Endothelial cell of umbilical vein (primary cell): ENCODE data around the gene PROZ. TPM values are rescaled to one million over a fixed set of nuclear protein-coding genes. Genes with fewer than 3 reads are reported as not detected.

Source experiments
- BruUV-seq: library from RNA; stranded (reverse); fragments of 400-500 nt; replicated peaks from 2 replicates; lab custom pipeline; 2021; lab: Mats Ljungman, UMichigan
- CTCF ChIA-PET: fragments of 300-600, 350-600 bp; sonication (Branson Sonifier 250); formaldehyde crosslinking; loops from one replicate; lab custom pipeline; 2021; ENCODE audit warnings: antibody characterized with exemption, inconsistent platforms; lab: Charles Lee
- POLR2A ChIA-PET: fragments of 300-600, 350-600 bp; sonication (Branson Sonifier 250); formaldehyde crosslinking; loops from one replicate; lab custom pipeline; 2021; ENCODE audit warnings: antibody characterized with exemption, inconsistent platforms; lab: Charles Lee
- DNase-seq: peaks from one replicate; pipeline ENCODE4 v3.0.0-alpha.2; 2011; ENCODE audit warnings: low read depth, low spot score
- FAIRE-seq: peaks from 2 replicates; lab custom pipeline; 2011; peaks lifted over from hg19 to GRCh38; lab: Jason Lieb, UNC
- H2AFZ ChIP-seq: 2 replicates; pipeline ENCODE4 v1.6.0; 2012; ENCODE audit warnings: low read depth, low read length, control low read depth, inconsistent platforms
- H3K27ac ChIP-seq: 2 replicates; pipeline ENCODE4 v1.5.1; 2011; ENCODE audit warnings: low read depth, mild to moderate bottlenecking, control low read depth, low read length, moderate library complexity; ENCODE audit not compliant: insufficient read depth
- H3K27me3 ChIP-seq, 2 experiments: 2 replicates each; pipeline versions ENCODE4 v1.6.0 to v1.6.1; 2011; ENCODE audit warnings: low read length in 2 of 2, mixed read lengths in 1 of 2; ENCODE audit not compliant: control insufficient read depth in 2 of 2, insufficient read depth in 2 of 2
- H3K36me3 ChIP-seq, 2 experiments: 2 replicates in 1 of 2; 3 replicates in 1 of 2; pipeline ENCODE4 v1.5.1; 2011; ENCODE audit warnings: low read length in 2 of 2, mild to moderate bottlenecking in 1 of 2, moderate library complexity in 1 of 2; ENCODE audit not compliant: control insufficient read depth in 2 of 2, insufficient read depth in 2 of 2; ENCODE audit errors: extremely low read depth in 1 of 2
- H3K4me1 ChIP-seq: 3 replicates; pipeline ENCODE4 v1.5.1; 2011; ENCODE audit warnings: mild to moderate bottlenecking, low read length; ENCODE audit not compliant: control insufficient read depth, insufficient read depth; ENCODE audit errors: extremely low read depth
- H3K4me2 ChIP-seq: 2 replicates; pipeline ENCODE4 v1.6.1; 2011; ENCODE audit warnings: low read length, control low read depth, mixed read lengths; ENCODE audit not compliant: insufficient read depth
- H3K4me3 ChIP-seq, 3 experiments: fragments of 200-600 bp in 1 of 3; sonication (generic), shearing (Covaris generic) in 1 of 3; replicated peaks in 1 of 3; 2 replicates each; pipeline ENCODE4 v1.5.1; 2011 to 2016; ENCODE audit warnings: control low read depth in 3 of 3, low read length in 3 of 3, mild to moderate bottlenecking in 2 of 3, inconsistent platforms in 1 of 3, low read depth in 1 of 3, moderate library complexity in 1 of 3; ENCODE audit not compliant: insufficient read depth in 1 of 3
- H3K79me2 ChIP-seq: 2 replicates; pipeline ENCODE4 v1.6.0; 2012; ENCODE audit warnings: low read length, inconsistent platforms; ENCODE audit not compliant: control insufficient read depth, insufficient read depth
- H3K9ac ChIP-seq: replicated peaks from 2 replicates; pipeline ENCODE3; 2011; ENCODE audit warnings: low read length, control low read depth; ENCODE audit not compliant: insufficient read depth; ENCODE audit errors: extremely low read depth
- H3K9me1 ChIP-seq: replicated peaks from 3 replicates; pipeline ENCODE4 v1.6.0; 2011; ENCODE audit warnings: mild to moderate bottlenecking, low read length; ENCODE audit not compliant: control insufficient read depth, insufficient read depth; ENCODE audit errors: extremely low read depth
- H3K9me3 ChIP-seq: replicated peaks from 2 replicates; pipeline ENCODE4 v1.5.1; 2012; ENCODE audit warnings: low read length, inconsistent platforms; ENCODE audit not compliant: control insufficient read depth, insufficient read depth
- H4K20me1 ChIP-seq: replicated peaks from 2 replicates; pipeline ENCODE3; 2011; ENCODE audit warnings: mild to moderate bottlenecking, low read length; ENCODE audit not compliant: control insufficient read depth, insufficient read depth; ENCODE audit errors: extremely low read depth
- EZH2 ChIP-seq: IDR thresholded peaks from 2 replicates; pipeline ENCODE4 v1.6.1; 2012; ENCODE audit warnings: borderline replicate concordance, low read depth, mild to moderate bottlenecking, moderate library complexity, low read length, inconsistent platforms; ENCODE audit not compliant: severe bottlenecking
- FOS ChIP-seq: IDR thresholded peaks from 2 replicates; pipeline ENCODE4 v1.6.1; 2011; ENCODE audit warnings: mild to moderate bottlenecking, low read length, moderate library complexity, borderline replicate concordance; ENCODE audit not compliant: insufficient read depth
- GATA2 ChIP-seq: IDR thresholded peaks from 2 replicates; pipeline ENCODE4 v1.7.0; 2011; ENCODE audit warnings: low read depth, mild to moderate bottlenecking, moderate library complexity, mixed read lengths, low read length; ENCODE audit not compliant: insufficient read length, insufficient read depth
- JUN ChIP-seq: IDR thresholded peaks from 2 replicates; pipeline ENCODE4 v1.6.1; 2011; ENCODE audit warnings: borderline replicate concordance, low read depth; ENCODE audit not compliant: insufficient read length, insufficient read depth
- MYC ChIP-seq: IDR thresholded peaks from one replicate; pipeline ENCODE4 v1.6.1; 2011; ENCODE audit warnings: mild to moderate bottlenecking, low read depth, low read length
- POLR2A ChIP-seq: IDR thresholded peaks from 2 replicates; pipeline ENCODE4 v1.6.1; 2012; ENCODE audit warnings: low read depth, mild to moderate bottlenecking, control low read depth, low read length
- POLR2AphosphoS5 ChIP-seq: IDR thresholded peaks from 2 replicates; pipeline ENCODE4 v1.6.1; 2012; ENCODE audit warnings: low read depth, mild to moderate bottlenecking, control low read depth, low read length, moderate library complexity; ENCODE audit not compliant: insufficient read depth
- dilution Hi-C: fragments of 300-500 bp; cut with MboI; formaldehyde crosslinking; loops from one replicate; pipeline ENCODE4 v1.15.0; 2019; ENCODE audit warnings: low sequenced_read_pairs; ENCODE audit not compliant: extremely low pct_ligation_motif_present
- intact Hi-C: fragments of 100-400 bp; cut with micrococcal nuclease; formaldehyde crosslinking; loops from one replicate; pipeline ENCODE4 v1.10.0; 2022
- polyA plus RNA-seq, 4 experiments: library from polyadenylated mRNA; depleted of rRNA in 3 of 4; stranded (reverse) in 3 of 4; unstranded in 1 of 4; fragments of >200 nt; gene quantifications; 2 replicates each; pipeline versions ENCODE4 v1.2.1 to v1.2.3, GENCODE V29; 2011 to 2012; ENCODE audit warnings: missing spikeins in 1 of 4
- total RNA-seq: library from RNA; stranded (reverse); gene quantifications from 2 replicates; pipeline ENCODE4 v1.2.3, GENCODE V29; 2021
- TF ChIP-seq, protein P1 (sequence below): IDR thresholded peaks from 2 replicates; pipeline ENCODE4 v1.6.1; 2011; ENCODE audit not compliant: insufficient read depth, insufficient read length
- TF ChIP-seq, protein P2 (sequence below), 2 donors: IDR thresholded peaks; 1 replicate in 1 of 2; 2 replicates in 1 of 2; pipeline ENCODE4 v1.5.1; 2011; ENCODE audit warnings: low read length in 2 of 2, mild to moderate bottlenecking in 2 of 2, moderate library complexity in 2 of 2, control low read depth in 1 of 2, inconsistent platforms in 1 of 2, low read depth in 1 of 2; ENCODE audit not compliant: insufficient read depth in 1 of 2; ENCODE audit errors: extremely low read depth in 1 of 2

The PROZ gene
- total and polyA plus RNA-seq, 2 donors (not counting 3 experiments of a cell fraction or from before 2014, with no cell fraction given), result not detected

DNA sequence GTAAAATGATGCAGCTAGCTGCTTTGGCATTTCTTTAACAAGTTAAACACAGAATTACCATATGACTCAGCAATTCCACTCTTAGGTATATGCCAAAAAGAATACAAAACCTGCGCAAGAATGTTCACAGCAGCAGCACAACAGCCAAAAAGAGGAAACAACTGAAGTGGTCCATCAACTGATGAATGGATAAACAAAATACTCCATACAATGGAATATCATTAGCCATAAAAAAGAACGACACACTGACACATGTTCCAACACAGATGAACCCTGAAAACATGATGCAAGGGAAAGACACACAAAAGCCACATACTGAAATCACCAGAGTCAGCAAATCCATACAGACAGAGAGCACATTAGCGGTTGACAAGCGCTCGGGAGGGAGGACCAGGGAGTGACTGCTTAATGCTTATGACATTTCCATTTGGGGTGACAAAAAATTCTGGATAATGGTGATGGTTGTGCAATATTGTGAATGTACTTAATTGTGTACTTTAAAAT is 47.0 kb downstream of the PROZ start:
- POLR2A ChIA-PET, result no interaction called here

More for the DNA sequence above, 47.0 kb downstream of the PROZ start:
- peaks cover 13% of the 10 kb centered on the region for H3K4me1 ChIP-seq
- no peak overlapping the region for H3K27ac ChIP-seq
- H3K9me3 ChIP-seq, result no peaks in the 10 kb centered on the region
- FAIRE-seq, result no peak
- H3K4me2 ChIP-seq, result no peak overlapping the region
- no peaks in the 10 kb centered on the region for H4K20me1 ChIP-seq
- BruUV-seq, result no TSS peak
- TF ChIP-seq GATA2, result no peak
- TF ChIP-seq, protein P1, sequence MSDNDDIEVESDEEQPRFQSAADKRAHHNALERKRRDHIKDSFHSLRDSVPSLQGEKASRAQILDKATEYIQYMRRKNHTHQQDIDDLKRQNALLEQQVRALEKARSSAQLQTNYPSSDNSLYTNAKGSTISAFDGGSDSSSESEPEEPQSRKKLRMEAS, result no peak
- TF ChIP-seq JUN, result no peak
- no peak for TF ChIP-seq EZH2
- TF ChIP-seq POLR2AphosphoS5, result no peak
- TF ChIP-seq MYC, result no peak
- TF ChIP-seq POLR2A, result no peak
- TF ChIP-seq FOS, result no peak
- TF ChIP-seq, protein P2, sequence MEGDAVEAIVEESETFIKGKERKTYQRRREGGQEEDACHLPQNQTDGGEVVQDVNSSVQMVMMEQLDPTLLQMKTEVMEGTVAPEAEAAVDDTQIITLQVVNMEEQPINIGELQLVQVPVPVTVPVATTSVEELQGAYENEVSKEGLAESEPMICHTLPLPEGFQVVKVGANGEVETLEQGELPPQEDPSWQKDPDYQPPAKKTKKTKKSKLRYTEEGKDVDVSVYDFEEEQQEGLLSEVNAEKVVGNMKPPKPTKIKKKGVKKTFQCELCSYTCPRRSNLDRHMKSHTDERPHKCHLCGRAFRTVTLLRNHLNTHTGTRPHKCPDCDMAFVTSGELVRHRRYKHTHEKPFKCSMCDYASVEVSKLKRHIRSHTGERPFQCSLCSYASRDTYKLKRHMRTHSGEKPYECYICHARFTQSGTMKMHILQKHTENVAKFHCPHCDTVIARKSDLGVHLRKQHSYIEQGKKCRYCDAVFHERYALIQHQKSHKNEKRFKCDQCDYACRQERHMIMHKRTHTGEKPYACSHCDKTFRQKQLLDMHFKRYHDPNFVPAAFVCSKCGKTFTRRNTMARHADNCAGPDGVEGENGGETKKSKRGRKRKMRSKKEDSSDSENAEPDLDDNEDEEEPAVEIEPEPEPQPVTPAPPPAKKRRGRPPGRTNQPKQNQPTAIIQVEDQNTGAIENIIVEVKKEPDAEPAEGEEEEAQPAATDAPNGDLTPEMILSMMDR (IDR thresholded peaks at IDR 0.05; ENCODE audit: extremely low read depth in 1 of 2, insufficient read depth in 1 of 2, low read depth in 1 of 2, low read length in 2 of 2), result no peak
- H3K79me2 ChIP-seq, result peaks cover 82% of the 10 kb centered on the region
- CTCF ChIA-PET, result no interaction called here
- no peaks in the 10 kb centered on the region for H3K36me3 ChIP-seq
- H3K9me1 ChIP-seq, result no peaks in the 10 kb centered on the region
- H3K4me3 ChIP-seq, result no peak overlapping the region
- H2AFZ ChIP-seq, result no peak overlapping the region
- intact Hi-C loops (loop anchor here (5.0 kb wide), 1 partner anchor 263 kb away; no protein-coding TSS in a partner anchor), dilution Hi-C loops (no loop called here)
- peak; percentile 33 for DNase-seq
- H3K27me3 ChIP-seq, result no peaks in the 10 kb centered on the region
- H3K9ac ChIP-seq, result no peak overlapping the region
